Uterus (tissue), 4 donors: ENCODE data around the gene ENO2. TPM values are rescaled to one million over a fixed set of nuclear protein-coding genes. Genes with fewer than 3 reads are reported as not detected.

Experiments used
- DNase-seq, 2 donors: peaks; one replicate each; pipeline ENCODE4 v3.0.0-alpha.2; 2019 to 2020
- H3K27ac ChIP-seq, 2 donors: fragments of 200-600 bp; sonication (generic); 1 replicate in 1 of 2; 2 replicates in 1 of 2; pipeline ENCODE4 v1.5.1; 2016 to 2018
- H3K27me3 ChIP-seq, 2 donors: fragments of 200-600 bp; sonication (generic); one replicate each; pipeline ENCODE4 v1.5.1; 2018 to 2019; ENCODE audit warnings: control low read depth in 1 of 2
- H3K36me3 ChIP-seq, 2 donors: fragments of 200-600 bp; sonication (generic); one replicate each; pipeline ENCODE4 v1.5.1; 2019; ENCODE audit warnings: control low read depth in 1 of 2
- H3K4me1 ChIP-seq, 2 donors: fragments of 200-600 bp; sonication (generic); one replicate each; pipeline ENCODE4 v1.5.1; 2018 to 2019; ENCODE audit warnings: control low read depth in 1 of 2
- H3K4me3 ChIP-seq, 2 donors: fragments of 200-600 bp; sonication (generic); 1 replicate in 1 of 2; 2 replicates in 1 of 2; pipeline ENCODE4 v1.5.1; 2018 to 2019; ENCODE audit warnings: mild to moderate bottlenecking in 1 of 2
- H3K9me3 ChIP-seq, 2 donors: fragments of 200-600 bp; sonication (generic); one replicate each; pipeline ENCODE4 v1.5.1; 2019; ENCODE audit warnings: control low read depth in 1 of 2
- POLR2A ChIP-seq, 2 donors: fragments of 450-650 bp; IDR thresholded peaks; one replicate each; pipeline ENCODE4 v1.6.1; 2016; ENCODE audit warnings: antibody characterized with exemption in 2 of 2, mild to moderate bottlenecking in 1 of 2, moderate library complexity in 1 of 2
- intact Hi-C: fragments of 100-400 bp; cut with DNase I; formaldehyde crosslinking; loops from one replicate; pipeline ENCODE4 v1.15.1; 2023; ENCODE audit warnings: low total_unique reads
- total RNA-seq, 4 donors: library from RNA; depleted of rRNA in 3 of 4; stranded (reverse); fragments of >200 nt in 3 of 4; gene quantifications; one replicate each; pipeline versions ENCODE4 v1.1.0 to v1.2.4, GENCODE V29; 2014 to 2023
- TF ChIP-seq, protein P1 (sequence below), 4 experiments: fragments of 200-600 bp in 2 of 4; fragments of 450-650 bp in 2 of 4; sonication (generic) in 2 of 4; IDR thresholded peaks; one replicate each; pipeline ENCODE4 v1.5.1; 2016 to 2019; ENCODE audit warnings: antibody characterized with exemption in 4 of 4, mild to moderate bottlenecking in 2 of 4, moderate library complexity in 1 of 4
- donor health status: DM: yes; HTN: yes; CAD: no.

The ENO2 gene
- total RNA-seq, 4 donors from 2014 or later, result 9.7 to 84.7 (median 24.4) TPM

DNA sequence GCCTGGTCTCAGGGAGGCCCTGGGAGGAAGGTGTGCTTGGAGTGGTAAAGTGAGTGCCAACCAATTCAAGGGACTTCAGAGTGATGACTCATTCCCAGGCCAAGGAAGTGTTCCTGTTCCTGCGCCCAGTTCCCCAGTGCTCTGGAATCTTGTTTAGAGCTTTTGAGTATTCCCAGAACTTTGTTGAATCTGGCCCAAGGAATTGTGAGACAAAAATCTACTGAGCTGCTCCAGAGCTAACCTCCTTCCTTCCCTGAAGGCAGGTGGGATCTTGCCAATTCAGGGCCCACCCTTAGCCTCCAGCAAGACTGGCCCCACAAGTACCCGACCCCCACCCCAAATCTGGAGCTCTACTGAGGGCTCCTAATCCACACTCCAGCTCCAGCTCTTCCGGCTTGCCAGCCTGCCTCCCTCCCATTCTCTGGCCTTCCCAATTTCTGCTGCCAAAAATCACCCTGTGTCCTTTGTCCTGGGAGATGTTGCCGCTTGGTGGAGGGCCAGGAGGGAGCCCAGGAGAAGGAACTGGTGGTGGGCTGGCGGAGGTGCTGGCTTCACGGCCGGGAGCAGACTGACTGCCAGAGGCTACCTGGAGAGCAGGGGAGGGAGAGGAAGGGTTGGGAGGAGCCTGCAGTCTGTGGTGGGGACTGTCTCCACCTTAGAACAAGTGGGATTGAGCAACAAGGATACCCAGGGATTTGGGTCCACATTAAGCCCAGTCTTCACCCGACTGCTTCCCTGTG lies 11.3 kb downstream of the ENO2 start:
- intact Hi-C loops, result no loop called here
- Histone ChIP-seq H3K4me3 (peak overlapping the region; percentile 74 to 93), H3K9me3 (no peaks in the 10 kb centered on the region), H3K27me3 (no peaks in the 10 kb centered on the region), H3K36me3 (no peaks in the 10 kb centered on the region), H3K4me1 (peaks cover 3 to 14% of the 10 kb centered on the region in 2 donors), H3K27ac (peak overlapping the region; percentile 97 to 99)
- TF ChIP-seq, protein P1, sequence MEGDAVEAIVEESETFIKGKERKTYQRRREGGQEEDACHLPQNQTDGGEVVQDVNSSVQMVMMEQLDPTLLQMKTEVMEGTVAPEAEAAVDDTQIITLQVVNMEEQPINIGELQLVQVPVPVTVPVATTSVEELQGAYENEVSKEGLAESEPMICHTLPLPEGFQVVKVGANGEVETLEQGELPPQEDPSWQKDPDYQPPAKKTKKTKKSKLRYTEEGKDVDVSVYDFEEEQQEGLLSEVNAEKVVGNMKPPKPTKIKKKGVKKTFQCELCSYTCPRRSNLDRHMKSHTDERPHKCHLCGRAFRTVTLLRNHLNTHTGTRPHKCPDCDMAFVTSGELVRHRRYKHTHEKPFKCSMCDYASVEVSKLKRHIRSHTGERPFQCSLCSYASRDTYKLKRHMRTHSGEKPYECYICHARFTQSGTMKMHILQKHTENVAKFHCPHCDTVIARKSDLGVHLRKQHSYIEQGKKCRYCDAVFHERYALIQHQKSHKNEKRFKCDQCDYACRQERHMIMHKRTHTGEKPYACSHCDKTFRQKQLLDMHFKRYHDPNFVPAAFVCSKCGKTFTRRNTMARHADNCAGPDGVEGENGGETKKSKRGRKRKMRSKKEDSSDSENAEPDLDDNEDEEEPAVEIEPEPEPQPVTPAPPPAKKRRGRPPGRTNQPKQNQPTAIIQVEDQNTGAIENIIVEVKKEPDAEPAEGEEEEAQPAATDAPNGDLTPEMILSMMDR (IDR thresholded peaks at IDR 0.05), result peak in 2 of 4 experiments; percentile 19 to 55
- TF ChIP-seq POLR2A (IDR thresholded peaks at IDR 0.05), result peak; percentile 38 to 57
- peak; percentile 80 to 90 for DNase-seq

DNA sequence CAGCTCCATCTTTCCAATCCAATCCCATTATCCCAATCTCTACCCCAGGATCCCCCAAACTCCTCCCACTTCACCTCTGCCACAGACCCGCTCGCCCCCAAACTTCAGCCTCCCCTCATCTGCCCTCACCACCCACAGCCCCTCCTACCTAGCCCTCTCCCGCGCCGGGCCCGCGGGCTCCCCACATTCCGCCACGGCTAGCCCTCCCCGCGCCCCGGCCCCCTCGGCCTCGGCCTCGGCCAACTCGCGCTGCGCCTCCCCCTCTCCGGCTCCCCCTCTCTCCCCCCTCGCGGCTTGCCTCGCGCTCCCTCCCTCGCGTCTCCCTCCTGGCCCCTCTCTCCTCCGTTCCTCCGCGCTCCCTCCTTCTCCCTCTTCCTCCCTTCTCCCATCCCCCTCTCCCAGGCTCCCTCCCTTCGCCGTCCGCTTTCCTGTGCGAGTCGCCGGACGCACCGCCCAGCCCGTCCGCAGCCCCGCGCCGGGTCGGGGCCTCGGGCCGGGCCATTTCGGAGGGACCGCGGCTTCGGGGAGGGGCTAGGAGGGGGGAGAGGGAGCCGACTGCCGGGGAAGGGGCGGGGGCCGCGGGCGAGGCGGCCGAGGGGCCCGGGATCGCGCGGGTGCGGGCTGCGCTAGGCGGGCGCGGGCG lies 13.1 kb downstream of the ENO2 start, which contains the start of gene ATN1:
TSS of gene ATN1 (plus strand) at position 581 of the 643 bp plus-strand sequence. CDS start 6,043 bp downstream, outside the sequence.
- intact Hi-C loops, result no loop called here
- TF ChIP-seq, protein P1 (IDR thresholded peaks at IDR 0.05), result peak in 1 of 4 experiments; percentile 19
- TF ChIP-seq POLR2A (IDR thresholded peaks at IDR 0.05), result peak in 1 of 2 donors; percentile 75
- H3K36me3 ChIP-seq, result no peaks in the 10 kb centered on the region
- H3K27ac ChIP-seq, result peak within 1 kb of the TSS; percentile 97 to 99
- peak within 1 kb of the TSS; percentile 74 to 93 for H3K4me3 ChIP-seq
- DNase-seq, result peak; percentile 92 to 94
- no peaks in the 10 kb centered on the region for H3K9me3 ChIP-seq
- H3K27me3 ChIP-seq, result no peaks in the 10 kb centered on the region
- H3K4me1 ChIP-seq, result peaks cover 8 to 18% of the 10 kb centered on the region in 2 donors

DNA sequence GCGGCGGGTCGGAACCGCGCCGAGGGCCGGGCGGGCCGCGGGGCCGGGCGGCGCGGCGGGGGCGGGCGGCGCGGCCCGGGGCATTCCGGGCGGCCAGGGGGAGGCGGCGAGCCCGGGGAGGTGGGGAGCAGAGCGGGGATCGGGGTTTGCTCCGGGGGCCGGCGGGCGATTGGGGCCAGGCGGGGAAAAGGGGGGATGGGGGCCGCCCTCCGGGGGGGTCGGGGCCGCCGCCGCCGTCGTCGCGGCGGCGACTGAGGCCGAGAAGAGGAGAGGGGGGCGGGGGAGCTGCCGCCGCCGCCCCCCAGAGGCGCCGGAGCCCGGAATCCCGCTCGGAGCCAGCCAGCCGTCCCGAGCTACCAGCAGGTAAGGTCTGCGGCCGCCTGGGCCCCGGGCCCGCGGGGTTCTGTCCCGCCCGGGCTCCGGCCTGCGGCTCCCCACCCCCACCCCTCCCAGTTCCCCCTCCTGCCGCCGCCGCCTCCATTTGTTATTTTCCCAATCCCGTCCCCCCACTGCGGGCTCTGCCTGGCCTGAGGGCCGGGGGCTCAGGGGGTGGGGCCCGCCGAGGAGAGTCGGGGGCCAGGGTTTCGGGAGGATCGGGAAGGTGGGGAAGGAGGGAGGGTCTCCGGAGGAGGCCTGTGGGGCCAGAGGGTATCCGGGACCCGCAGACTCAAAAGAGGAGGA lies 13.8 kb downstream of the ENO2 start:
- peak overlapping the region; percentile 97 to 99 for H3K27ac ChIP-seq
- TF ChIP-seq POLR2A (IDR thresholded peaks at IDR 0.05), result no peak
- TF ChIP-seq, protein P1 (IDR thresholded peaks at IDR 0.05), result no peak
- no peaks in the 10 kb centered on the region for H3K27me3 ChIP-seq
- no peaks in the 10 kb centered on the region for H3K36me3 ChIP-seq
- peaks cover 10 to 18% of the 10 kb centered on the region in 2 donors for H3K4me1 ChIP-seq
- intact Hi-C loops, result no loop called here
- H3K9me3 ChIP-seq, result no peaks in the 10 kb centered on the region
- DNase-seq, result peak; percentile 47 to 51
- H3K4me3 ChIP-seq, result peak overlapping the region; percentile 74 to 93

DNA sequence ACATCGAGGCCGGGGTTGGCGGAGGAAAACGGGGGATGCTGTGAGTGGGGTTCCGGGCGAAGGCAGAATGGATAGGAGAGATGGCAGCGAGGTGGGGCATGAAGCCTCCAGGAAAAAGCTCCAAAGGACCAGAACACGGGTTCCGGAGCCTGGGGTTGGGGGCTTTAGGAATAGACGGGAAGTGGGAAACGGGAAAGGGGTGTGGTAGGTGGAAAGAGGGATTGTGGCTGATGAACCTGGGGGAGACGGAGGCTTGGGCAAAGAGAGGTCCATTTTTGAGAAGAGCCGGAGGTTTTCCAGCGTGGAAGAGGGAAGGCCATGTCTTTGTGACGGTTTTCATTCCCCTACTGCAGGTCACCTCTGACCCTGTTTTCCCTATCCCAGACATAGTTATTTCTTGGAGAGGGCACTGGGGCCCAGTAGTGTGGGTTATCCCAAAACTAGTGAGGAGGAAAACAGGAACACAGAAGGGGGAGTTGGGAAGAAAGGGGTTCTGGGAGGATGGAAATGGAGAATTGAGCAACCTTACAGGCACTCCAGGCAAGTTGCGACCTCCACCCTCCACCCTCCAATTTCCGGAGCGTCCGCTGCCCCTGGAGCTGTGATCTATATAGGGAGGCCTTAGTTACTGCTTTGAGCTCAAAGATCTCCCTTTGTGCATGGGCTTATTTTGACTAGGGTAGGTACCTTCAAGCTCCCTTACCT lies 14.5 kb downstream of the ENO2 start:
- DNase-seq, result no peak
- peak overlapping the region; percentile 97 to 99 for H3K27ac ChIP-seq
- H3K4me3 ChIP-seq, result peak overlapping the region; percentile 74 to 93
- TF ChIP-seq, protein P1 (IDR thresholded peaks at IDR 0.05), result no peak
- no peaks in the 10 kb centered on the region for H3K9me3 ChIP-seq
- no peaks in the 10 kb centered on the region for H3K36me3 ChIP-seq
- H3K27me3 ChIP-seq, result no peaks in the 10 kb centered on the region
- intact Hi-C loops, result no loop called here
- peaks cover 16 to 25% of the 10 kb centered on the region in 2 donors for H3K4me1 ChIP-seq
